GM23248 (cell line): ENCODE data around the gene ADGRD2. TPM values are rescaled to one million over a fixed set of nuclear protein-coding genes. Genes with fewer than 3 reads are reported as not detected.

ENCODE experiments used
- DNase-seq: peaks from one replicate; pipeline ENCODE4 v3.0.0-alpha.2; 2015
- H2AFZ ChIP-seq: fragments of 200-600 bp; sonication (generic); 2 replicates; pipeline ENCODE4 v1.6.1; 2016; ENCODE audit warnings: antibody characterized with exemption
- H3F3A ChIP-seq: fragments of 200-600 bp; sonication (generic); 2 replicates; pipeline ENCODE4 v1.6.1; 2016; ENCODE audit warnings: mild to moderate bottlenecking, antibody characterized with exemption, mixed run types; ENCODE audit not compliant: insufficient read depth
- H3K27ac ChIP-seq: fragments of 200-600 bp; sonication (generic); 2 replicates; pipeline ENCODE4 v1.5.1; 2016; ENCODE audit warnings: mild to moderate bottlenecking
- H3K27me3 ChIP-seq: fragments of 200-600 bp; sonication (generic); replicated peaks from 2 replicates; pipeline ENCODE4 v1.6.1; 2016; ENCODE audit warnings: mild to moderate bottlenecking; ENCODE audit not compliant: insufficient read depth
- H3K36me3 ChIP-seq: fragments of 200-600 bp; sonication (generic); 2 replicates; pipeline ENCODE4 v1.6.1; 2016; ENCODE audit warnings: low read depth, mild to moderate bottlenecking
- H3K4me1 ChIP-seq: fragments of 200-600 bp; sonication (generic); 2 replicates; pipeline ENCODE4 v1.6.1; 2016; ENCODE audit warnings: mild to moderate bottlenecking; ENCODE audit not compliant: insufficient read depth
- H3K4me2 ChIP-seq: fragments of 200-600 bp; sonication (generic); one replicate; pipeline ENCODE4 v1.6.1; 2016; ENCODE audit warnings: mild to moderate bottlenecking; ENCODE audit not compliant: unreplicated experiment
- H3K4me3 ChIP-seq: fragments of 200-600 bp; sonication (generic); 2 replicates; pipeline ENCODE4 v1.5.1; 2016; ENCODE audit warnings: mild to moderate bottlenecking
- H3K79me2 ChIP-seq: fragments of 200-600 bp; sonication (generic); 2 replicates; pipeline ENCODE4 v1.6.1; 2016; ENCODE audit warnings: mild to moderate bottlenecking; ENCODE audit not compliant: insufficient read depth
- H3K9ac ChIP-seq: fragments of 200-600 bp; sonication (generic); 2 replicates; pipeline ENCODE4 v1.6.1; 2016; ENCODE audit warnings: mild to moderate bottlenecking
- H3K9me2 ChIP-seq: fragments of 200-600 bp; sonication (generic); 2 replicates; pipeline ENCODE4 v1.6.1; 2016; ENCODE audit warnings: mixed run types, mild to moderate bottlenecking, moderate library complexity; ENCODE audit not compliant: insufficient read depth
- H3K9me3 ChIP-seq: fragments of 200-600 bp; sonication (generic); one replicate; pipeline ENCODE4 v1.6.1; 2017; ENCODE audit warnings: low read depth
- H4K20me1 ChIP-seq: fragments of 200-600 bp; sonication (generic); 2 replicates; pipeline ENCODE4 v1.6.0; 2016; ENCODE audit not compliant: insufficient read depth
- EZH2 ChIP-seq: fragments of 200-600 bp; sonication (generic); IDR thresholded peaks from 2 replicates; pipeline ENCODE4 v1.6.1; 2018; ENCODE audit warnings: antibody characterized with exemption, mild to moderate bottlenecking; ENCODE audit not compliant: insufficient read depth, poor library complexity, severe bottlenecking
- EZH2phosphoT487 ChIP-seq: fragments of 200-600 bp; sonication (generic); IDR thresholded peaks from 2 replicates; pipeline ENCODE4 v1.6.1; 2018; ENCODE audit warnings: antibody characterized with exemption, moderate library complexity, mild to moderate bottlenecking, low read depth; ENCODE audit not compliant: insufficient read depth
- WGBS, 2 experiments: methylation state at CpG; one replicate each; pipeline ENCODE4 v1.1.6; 2015 to 2017; ENCODE audit warnings: low lambda C conversion rate in 2 of 2, low coverage in 1 of 2; ENCODE audit errors: missing lambda C conversion rate in 2 of 2; 5-methylcytosine and 5-hydroxymethylcytosine counted together
- in situ Hi-C: fragments of 300-500 bp; cut with MboI; formaldehyde crosslinking; loops from 2 replicates; pipeline ENCODE4 v1.15.0; 2020
- polyA plus RNA-seq: library from polyadenylated mRNA; unstranded; fragments of >200 nt; fragmentation: Nextera tagmentation; extraction: Ambion mirVana; gene quantifications from 2 replicates; pipeline ENCODE4 v1.2.1, GENCODE V29; 2016
- total RNA-seq: library from RNA; depleted of rRNA; stranded (reverse); fragments of >200 nt; shearing (Covaris generic); gene quantifications from 2 replicates; pipeline ENCODE4 v1.2.3, GENCODE V29; 2014

Gene ADGRD2
- total and polyA plus RNA-seq, 2 experiments from 2014 or later = not detected

- Histone ChIP-seq H3K9me3 (no peaks in the 10 kb centered on the region), H3K9ac (no peak overlapping the region), H3K9me2 (no peaks in the 10 kb centered on the region), H3K4me1 (no peaks in the 10 kb centered on the region), H3K27ac (no peak overlapping the region), H3K4me2 (no peak overlapping the region), H2AFZ (no peak overlapping the region), H3K4me3 (no peak overlapping the region), H3K79me2 (no peaks in the 10 kb centered on the region), H4K20me1 (no peaks in the 10 kb centered on the region), H3K36me3 (no peaks in the 10 kb centered on the region), H3F3A (no peaks in the 10 kb centered on the region), H3K27me3 (peaks cover 5% of the 10 kb centered on the region; the same call in 1 of the 2 replicates)
- TF ChIP-seq EZH2 (no peak), EZH2phosphoT487 (no peak)
- DNase-seq = no peak
- in situ Hi-C loops = no loop called here
- WGBS, 2 experiments = 72 to 78% methylated on average over 9 of the region's 9 CpGs
Measured at GRCh38 chr9:124438091-124438490, 12.2 kb upstream of the ADGRD2 start.

- WGBS, 2 experiments = 37 to 57% methylated on average over 1 of the region's 1 CpG
Measured at GRCh38 chr9:124439086-124439485, 11.2 kb upstream of the ADGRD2 start.

GRCh38 chr9:124439686-124440243 lies 10.5 kb upstream of the ADGRD2 start:
- no peak for DNase-seq
- in situ Hi-C loops = no loop called here

More at GRCh38 chr9:124439086-124439485, 11.2 kb upstream of the ADGRD2 start:
- no peaks in the 10 kb centered on the region for H3K9me3 ChIP-seq
- in situ Hi-C loops = no loop called here
- H3K4me3 ChIP-seq = no peak overlapping the region
- no peaks in the 10 kb centered on the region for H3K9me2 ChIP-seq
- no peaks in the 10 kb centered on the region for H3K36me3 ChIP-seq
- no peaks in the 10 kb centered on the region for H3K79me2 ChIP-seq
- no peak overlapping the region for H3K9ac ChIP-seq
- no peak overlapping the region for H3K27ac ChIP-seq
- H4K20me1 ChIP-seq = no peaks in the 10 kb centered on the region
- H3K4me2 ChIP-seq = no peak overlapping the region
- H2AFZ ChIP-seq = no peak overlapping the region
- H3K27me3 ChIP-seq = peaks cover 5% of the 10 kb centered on the region; the same call in 1 of the 2 replicates
- no peaks in the 10 kb centered on the region for H3K4me1 ChIP-seq
- DNase-seq = no peak
- no peaks in the 10 kb centered on the region for H3F3A ChIP-seq
- TF ChIP-seq EZH2 (no peak), EZH2phosphoT487 (no peak)

GRCh38 chr9:124440786-124441185 lies 9.5 kb upstream of the ADGRD2 start:
- no peak for TF ChIP-seq EZH2phosphoT487
- TF ChIP-seq EZH2 = no peak
- no peaks in the 10 kb centered on the region for H3K9me2 ChIP-seq
- no peaks in the 10 kb centered on the region for H4K20me1 ChIP-seq
- H3F3A ChIP-seq = no peaks in the 10 kb centered on the region
- DNase-seq = no peak
- H3K4me2 ChIP-seq = no peak overlapping the region
- no peaks in the 10 kb centered on the region for H3K79me2 ChIP-seq
- no peak overlapping the region for H3K4me3 ChIP-seq
- H2AFZ ChIP-seq = no peak overlapping the region
- no peaks in the 10 kb centered on the region for H3K27me3 ChIP-seq
- H3K27ac ChIP-seq = no peak overlapping the region
- in situ Hi-C loops = no loop called here
- WGBS, 2 experiments = 65 to 79% methylated on average over 8 to 10 of the region's 10 CpGs
- H3K9ac ChIP-seq = no peak overlapping the region
- no peaks in the 10 kb centered on the region for H3K4me1 ChIP-seq
- no peaks in the 10 kb centered on the region for H3K9me3 ChIP-seq
- H3K36me3 ChIP-seq = no peaks in the 10 kb centered on the region

More at GRCh38 chr9:124439686-124440243, 10.5 kb upstream of the ADGRD2 start:
- Histone ChIP-seq H3K79me2 (no peaks in the 10 kb centered on the region), H3K9ac (no peak overlapping the region), H3K4me1 (no peaks in the 10 kb centered on the region), H3K9me2 (no peaks in the 10 kb centered on the region), H3K4me3 (no peak overlapping the region), H3K4me2 (no peak overlapping the region), H2AFZ (no peak overlapping the region), H3K27me3 (no peaks in the 10 kb centered on the region), H3F3A (no peaks in the 10 kb centered on the region), H3K9me3 (no peaks in the 10 kb centered on the region), H3K36me3 (no peaks in the 10 kb centered on the region), H3K27ac (no peak overlapping the region), H4K20me1 (no peaks in the 10 kb centered on the region)
- TF ChIP-seq EZH2 = no peak
- TF ChIP-seq EZH2phosphoT487 = no peak
- 72 to 75% methylated on average over 6 of the region's 6 CpGs for WGBS, 2 experiments

GRCh38 chr9:124441291-124441690 lies 9.0 kb upstream of the ADGRD2 start:
- Histone ChIP-seq H3K79me2 (no peaks in the 10 kb centered on the region), H3K27me3 (no peaks in the 10 kb centered on the region), H3K27ac (no peak overlapping the region), H3K4me2 (no peak overlapping the region), H3K9ac (no peak overlapping the region), H3K4me3 (no peak overlapping the region), H4K20me1 (no peaks in the 10 kb centered on the region), H3K4me1 (no peaks in the 10 kb centered on the region), H3K36me3 (no peaks in the 10 kb centered on the region), H3K9me2 (no peaks in the 10 kb centered on the region), H2AFZ (no peak overlapping the region), H3F3A (no peaks in the 10 kb centered on the region), H3K9me3 (no peaks in the 10 kb centered on the region)
- in situ Hi-C loops = no loop called here
- DNase-seq = no peak
- no peak for TF ChIP-seq EZH2phosphoT487
- no peak for TF ChIP-seq EZH2
- WGBS, 2 experiments = 78 to 79% methylated on average over 14 to 16 of the region's 16 CpGs
